PC-3 (cell line): ENCODE data around the gene PUS3. TPM values are rescaled to one million over a fixed set of nuclear protein-coding genes. Genes with fewer than 3 reads are reported as not detected.

Source experiments
- ATAC-seq: fragments of 200-7000 bp; cut with Tn5 transposase; 2 replicates; pipeline ENCODE4 v1.9.1; 2020; ENCODE audit warnings: mild to moderate bottlenecking, moderate library complexity
- BruUV-seq: library from RNA; stranded (reverse); fragments of 400-500 nt; replicated peaks from 2 replicates; lab custom pipeline; 2021; lab: Mats Ljungman, UMichigan
- CTCF ChIA-PET: fragments of 300-600 bp; sonication (Branson Sonifier 250); formaldehyde crosslinking; loops from one replicate; lab custom pipeline; 2022; ENCODE audit warnings: antibody characterized with exemption; lab: Charles Lee
- POLR2A ChIA-PET: fragments of 300-600 bp; sonication (Branson Sonifier 250); formaldehyde crosslinking; loops from one replicate; lab custom pipeline; 2022; ENCODE audit warnings: antibody characterized with exemption; ENCODE audit not compliant: unreplicated experiment; lab: Charles Lee
- DNase-seq: peaks from one replicate; pipeline ENCODE4 v3.0.0-alpha.2; 2015
- H2AFZ ChIP-seq: fragments of 300-600 bp; sonication (generic); 2 replicates; pipeline ENCODE4 v1.6.0; 2016; ENCODE audit warnings: antibody characterized with exemption, low read length
- H3F3A ChIP-seq: fragments of 300-600 bp; sonication (generic); one replicate; pipeline ENCODE4 v1.6.0; 2017; ENCODE audit warnings: antibody characterized with exemption, low read length, control low read depth, mild to moderate bottlenecking; ENCODE audit not compliant: unreplicated experiment
- H3K27ac ChIP-seq: fragments of 300-600 bp; sonication (generic); 2 replicates; pipeline ENCODE4 v1.5.1; 2016; ENCODE audit warnings: mild to moderate bottlenecking, low read length
- H3K27me3 ChIP-seq: fragments of 300-600 bp; sonication (generic); 2 replicates; pipeline ENCODE4 v1.6.1; 2016; ENCODE audit warnings: low read length, mixed read lengths
- H3K36me3 ChIP-seq: fragments of 300-600 bp; sonication (generic); 2 replicates; pipeline ENCODE4 v1.6.1; 2016; ENCODE audit warnings: low read depth, mixed run types, low read length, mixed read lengths
- H3K4me1 ChIP-seq: fragments of 300-600 bp; sonication (generic); 2 replicates; pipeline ENCODE4 v1.5.1; 2016; ENCODE audit warnings: low read length; ENCODE audit not compliant: insufficient read depth
- H3K4me2 ChIP-seq: fragments of 300-600 bp; sonication (generic); 2 replicates; pipeline ENCODE4 v1.6.0; 2016; ENCODE audit warnings: low read length
- H3K4me3 ChIP-seq: fragments of 300-600 bp; sonication (generic); 2 replicates; pipeline ENCODE4 v1.5.1; 2016; ENCODE audit warnings: mild to moderate bottlenecking, low read length, mixed read lengths
- H3K79me2 ChIP-seq: fragments of 300-600 bp; sonication (generic); 2 replicates; pipeline ENCODE4 v1.6.1; 2017; ENCODE audit warnings: low read length, mixed read lengths
- H3K9ac ChIP-seq: fragments of 300-600 bp; sonication (generic); 2 replicates; pipeline ENCODE4 v1.6.0; 2016; ENCODE audit warnings: mild to moderate bottlenecking, low read length
- H3K9me2 ChIP-seq: fragments of 300-600 bp; sonication (generic); replicated peaks from 2 replicates; pipeline ENCODE4 v1.6.1; 2016; ENCODE audit warnings: mixed run types, low read length, mixed read lengths
- H3K9me3 ChIP-seq: fragments of 300-600 bp; sonication (generic); 2 replicates; pipeline ENCODE4 v1.6.1; 2016; ENCODE audit warnings: low read length, mixed read lengths
- H4K20me1 ChIP-seq: fragments of 300-600 bp; sonication (generic); 2 replicates; pipeline ENCODE4 v1.6.1; 2016; ENCODE audit warnings: low read length, mixed read lengths
- EZH2 ChIP-seq: fragments of 300-600 bp; sonication (generic); IDR thresholded peaks from one replicate; pipeline ENCODE4 v1.6.1; 2017; ENCODE audit warnings: antibody characterized with exemption, mild to moderate bottlenecking, low read length; ENCODE audit not compliant: unreplicated experiment
- EZH2phosphoT487 ChIP-seq: fragments of 300-600 bp; sonication (generic); IDR thresholded peaks from 2 replicates; pipeline ENCODE4 v1.6.1; 2018; ENCODE audit warnings: mild to moderate bottlenecking, antibody characterized with exemption, low read length, borderline replicate concordance
- intact Hi-C: fragments of 100-400 bp; cut with micrococcal nuclease; formaldehyde crosslinking; loops from 2 replicates; pipeline ENCODE4 v1.9.0; 2023
- total RNA-seq: library from RNA; depleted of rRNA; stranded (reverse); fragments of >200 nt; gene quantifications from 2 replicates; pipeline ENCODE4 v1.2.3, GENCODE V29; 2014
- TF ChIP-seq, protein P1 (sequence below): fragments of 300-600 bp; sonication (generic); conservative IDR thresholded peaks from 2 replicates; pipeline ENCODE4 v1.5.1; 2017; ENCODE audit warnings: antibody characterized with exemption, low read depth, mild to moderate bottlenecking, low read length

The PUS3 gene
- total RNA-seq, 1 experiment from 2014 or later = 26.2 TPM

DNA sequence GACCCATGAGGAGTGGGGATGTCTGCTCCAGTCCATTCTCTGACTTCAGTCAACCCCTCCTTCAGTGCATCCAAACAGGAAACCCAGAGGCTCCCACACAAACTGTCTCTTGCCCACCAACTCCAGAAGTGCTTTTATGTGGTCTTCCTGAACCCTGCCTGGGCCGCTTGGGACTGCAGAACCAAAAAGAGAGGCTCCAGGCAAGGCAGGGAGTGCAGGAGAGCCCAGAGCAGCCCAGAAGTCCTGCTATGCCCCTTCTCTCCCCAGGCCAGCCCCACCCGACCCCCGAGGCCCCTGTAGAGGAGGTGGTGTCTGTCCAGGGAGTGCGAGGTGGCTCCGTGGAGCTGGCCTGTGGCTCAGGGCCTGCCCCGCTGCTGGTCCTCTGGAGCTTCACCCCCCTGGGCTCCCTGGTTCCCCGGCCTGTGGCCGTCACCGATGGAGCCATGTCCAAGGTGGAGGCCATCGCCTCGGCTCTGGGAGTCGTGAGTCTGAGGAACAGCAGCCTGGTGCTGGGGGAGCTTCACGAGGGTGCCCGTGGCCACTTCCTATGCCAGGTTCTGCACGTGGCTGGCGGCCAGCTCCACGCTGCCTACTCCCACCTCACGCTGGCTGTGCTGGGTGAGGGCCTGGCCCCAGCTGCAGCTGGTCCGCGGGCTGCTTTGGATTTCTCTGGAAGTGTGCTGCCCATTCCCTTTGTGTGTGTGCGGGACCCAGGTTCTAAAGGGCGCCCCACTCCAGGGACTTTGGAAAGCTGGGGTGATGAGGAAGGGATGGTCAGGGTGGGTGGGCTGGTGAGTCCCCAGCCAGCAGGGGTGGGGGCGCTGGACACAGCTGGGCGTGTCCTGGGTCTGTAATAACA, 44.6 kb upstream of the PUS3 start:
- Histone ChIP-seq H3K9me3 (no peaks in the 10 kb centered on the region), H3F3A (no peaks in the 10 kb centered on the region), H4K20me1 (no peaks in the 10 kb centered on the region), H3K4me2 (no peak overlapping the region), H3K27me3 (no peaks in the 10 kb centered on the region), H3K36me3 (no peaks in the 10 kb centered on the region), H3K79me2 (no peaks in the 10 kb centered on the region), H3K27ac (no peak overlapping the region), H3K9me2 (no peaks in the 10 kb centered on the region), H3K4me3 (no peak overlapping the region), H3K9ac (no peak overlapping the region), H3K4me1 (peaks cover 8% of the 10 kb centered on the region), H2AFZ (no peak overlapping the region)
- intact Hi-C loops = no loop called here
- ChIA-PET CTCF (no interaction called here), POLR2A (no interaction called here)
- TF ChIP-seq EZH2phosphoT487 (no peak), EZH2 (no peak)
- TF ChIP-seq, protein P1, sequence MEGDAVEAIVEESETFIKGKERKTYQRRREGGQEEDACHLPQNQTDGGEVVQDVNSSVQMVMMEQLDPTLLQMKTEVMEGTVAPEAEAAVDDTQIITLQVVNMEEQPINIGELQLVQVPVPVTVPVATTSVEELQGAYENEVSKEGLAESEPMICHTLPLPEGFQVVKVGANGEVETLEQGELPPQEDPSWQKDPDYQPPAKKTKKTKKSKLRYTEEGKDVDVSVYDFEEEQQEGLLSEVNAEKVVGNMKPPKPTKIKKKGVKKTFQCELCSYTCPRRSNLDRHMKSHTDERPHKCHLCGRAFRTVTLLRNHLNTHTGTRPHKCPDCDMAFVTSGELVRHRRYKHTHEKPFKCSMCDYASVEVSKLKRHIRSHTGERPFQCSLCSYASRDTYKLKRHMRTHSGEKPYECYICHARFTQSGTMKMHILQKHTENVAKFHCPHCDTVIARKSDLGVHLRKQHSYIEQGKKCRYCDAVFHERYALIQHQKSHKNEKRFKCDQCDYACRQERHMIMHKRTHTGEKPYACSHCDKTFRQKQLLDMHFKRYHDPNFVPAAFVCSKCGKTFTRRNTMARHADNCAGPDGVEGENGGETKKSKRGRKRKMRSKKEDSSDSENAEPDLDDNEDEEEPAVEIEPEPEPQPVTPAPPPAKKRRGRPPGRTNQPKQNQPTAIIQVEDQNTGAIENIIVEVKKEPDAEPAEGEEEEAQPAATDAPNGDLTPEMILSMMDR = no peak
- no TSS peak for BruUV-seq
- DNase-seq (no peak), ATAC-seq (no peak)

DNA sequence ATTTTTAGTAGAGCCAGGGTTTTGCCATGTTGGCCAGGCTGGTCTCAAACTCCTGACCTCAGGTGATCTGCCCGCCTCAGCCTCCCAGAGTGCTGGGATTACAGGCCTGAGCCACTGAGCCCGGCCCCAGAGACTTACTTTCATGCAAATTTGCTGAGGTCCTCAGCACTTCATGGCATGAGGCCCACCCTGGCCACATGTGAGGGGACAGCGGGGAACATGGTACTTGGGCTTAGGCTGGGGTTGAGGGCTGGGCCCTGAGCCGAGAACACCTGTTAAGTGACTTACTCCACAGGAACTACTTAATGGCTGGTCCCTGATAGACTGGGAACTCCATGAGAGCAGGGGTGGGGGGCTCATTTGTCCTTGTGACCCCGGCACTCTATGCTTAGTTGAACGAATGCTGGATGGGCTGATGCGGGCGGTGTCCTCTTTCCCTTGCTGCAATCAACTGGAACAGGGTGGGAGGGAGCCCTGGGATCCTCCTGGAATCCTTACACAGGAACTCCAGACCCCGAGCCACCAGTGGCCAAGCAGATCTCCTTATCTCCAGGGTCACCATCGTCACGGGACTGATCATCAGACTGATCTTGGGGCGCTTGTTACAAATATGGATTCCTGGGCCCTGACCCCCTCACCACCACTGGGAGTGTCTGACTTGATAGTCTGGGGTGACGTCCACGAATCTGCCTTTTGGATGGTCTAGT, 43.9 kb upstream of the PUS3 start:
- no TSS peak for BruUV-seq
- no peak overlapping the region for H2AFZ ChIP-seq

More for the DNA sequence above, 43.9 kb upstream of the PUS3 start:
- intact Hi-C loops = no loop called here
- H3K27me3 ChIP-seq = no peaks in the 10 kb centered on the region
- no peaks in the 10 kb centered on the region for H3K79me2 ChIP-seq
- ChIA-PET POLR2A (no interaction called here), CTCF (no interaction called here)
- H3K4me2 ChIP-seq = no peak overlapping the region
- no peaks in the 10 kb centered on the region for H4K20me1 ChIP-seq
- DNase-seq (no peak), ATAC-seq (no peak)
- no peaks in the 10 kb centered on the region for H3F3A ChIP-seq
- no peaks in the 10 kb centered on the region for H3K9me2 ChIP-seq
- H3K9me3 ChIP-seq = no peaks in the 10 kb centered on the region
- H3K9ac ChIP-seq = no peak overlapping the region
- peaks cover 6% of the 10 kb centered on the region; the same call in 1 of the 2 replicates for H3K4me1 ChIP-seq
- TF ChIP-seq EZH2phosphoT487 = no peak
- no peak for TF ChIP-seq EZH2
- TF ChIP-seq, protein P1 = no peak
- H3K4me3 ChIP-seq = no peak overlapping the region
- H3K27ac ChIP-seq = no peak overlapping the region
- no peaks in the 10 kb centered on the region for H3K36me3 ChIP-seq
